Stimulated activated memory B cell treated with anti-CD40 and anti-IgM and Interleukin-4, amounts not matched to agents 10 μg/mL and 1 μg/mL and 100 μg/mL, for 72 hours (primary cell): ENCODE results near the gene ANKS1A.
"Not testable (repeated sequence)": the region's sequence is repeated elsewhere in the genome, so short reads cannot be mapped to it uniquely, and the experiment has no call there.

Experiments
- ATAC-seq: fragments of 150-1000 bp; cut with Tn5 transposase; 2 replicates; pipeline ENCODE4 v1.10.0; 2021
- H3K27ac Mint-ChIP-seq: one replicate; pipeline ENCODE4 v1.8.0; 2022; ENCODE audit warnings: mild to moderate bottlenecking, mixed read lengths
- H3K27me3 Mint-ChIP-seq: one replicate; pipeline ENCODE4 v1.8.0; 2022; ENCODE audit warnings: mixed read lengths
- H3K36me3 Mint-ChIP-seq: one replicate; pipeline ENCODE4 v1.8.0; 2022; ENCODE audit warnings: mixed read lengths
- H3K4me1 Mint-ChIP-seq: one replicate; pipeline ENCODE4 v1.8.0; 2022; ENCODE audit warnings: mixed read lengths
- H3K4me3 Mint-ChIP-seq: one replicate; pipeline ENCODE4 v1.8.0; 2022; ENCODE audit warnings: mild to moderate bottlenecking, moderate library complexity, mixed read lengths
- H3K9me3 Mint-ChIP-seq: one replicate; pipeline ENCODE4 v1.8.0; 2022; ENCODE audit warnings: mixed read lengths

Gene ANKS1A

DNA sequence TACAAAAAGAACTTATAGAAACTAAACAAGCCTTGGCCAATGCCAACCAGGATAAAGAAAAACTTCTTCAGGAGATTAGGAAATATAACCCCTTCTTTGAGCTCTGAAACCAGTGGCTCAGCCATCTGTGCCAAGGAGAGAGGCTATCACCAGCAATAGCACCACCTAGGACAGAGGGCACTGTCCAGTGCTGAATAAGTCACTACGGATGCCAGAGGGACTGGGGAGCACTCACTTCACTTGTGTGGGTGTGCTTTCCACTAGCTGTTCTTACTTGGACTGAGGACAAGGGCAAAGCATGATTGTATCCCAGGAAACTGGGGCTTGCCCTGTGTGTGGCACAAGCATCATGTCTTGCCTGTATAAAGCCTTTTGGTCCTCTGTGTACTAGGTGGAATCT, 16.7 kb upstream of the ANKS1A start:
- Mint-ChIP-seq H3K4me1 (no peaks in the 10 kb centered on the region), H3K27me3 (no peaks in the 10 kb centered on the region), H3K36me3 (peaks cover 47% of the 10 kb centered on the region), H3K4me3 (no peak overlapping the region), H3K9me3 (no peaks in the 10 kb centered on the region), H3K27ac (no peak overlapping the region)
- no peak for ATAC-seq

GRCh38 chr6:34875292-34876213, 13.5 kb upstream of the ANKS1A start:
- no peaks in the 10 kb centered on the region for H3K9me3 Mint-ChIP-seq
- H3K4me1 Mint-ChIP-seq, result no peaks in the 10 kb centered on the region
- peaks cover 41% of the 10 kb centered on the region for H3K36me3 Mint-ChIP-seq
- H3K27ac Mint-ChIP-seq, result no peak overlapping the region
- H3K27me3 Mint-ChIP-seq, result no peaks in the 10 kb centered on the region
- H3K4me3 Mint-ChIP-seq, result no peak overlapping the region
- no peak for ATAC-seq

DNA sequence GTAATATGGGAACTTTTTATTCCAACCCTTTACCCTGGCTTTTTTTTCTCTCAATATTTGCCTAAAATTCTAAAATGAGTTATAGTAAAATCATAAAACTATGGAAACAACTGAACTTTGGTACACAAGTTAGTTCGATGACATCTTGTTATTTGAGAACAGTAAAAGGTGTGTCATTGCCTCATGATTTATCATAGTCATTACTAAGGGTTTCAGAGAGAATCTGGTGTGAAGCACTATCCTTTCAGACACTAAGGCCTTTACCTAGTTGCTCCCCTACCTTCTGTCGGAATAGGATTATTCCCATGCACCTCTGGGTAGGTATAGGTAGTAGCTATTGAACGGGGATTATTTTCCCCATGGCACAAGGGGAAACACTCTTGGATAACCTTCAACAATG, 12.6 kb upstream of the ANKS1A start:
- H3K27ac Mint-ChIP-seq, result no peak overlapping the region
- H3K4me1 Mint-ChIP-seq, result no peaks in the 10 kb centered on the region
- peaks cover 32% of the 10 kb centered on the region for H3K36me3 Mint-ChIP-seq
- ATAC-seq, result no peak
- no peaks in the 10 kb centered on the region for H3K27me3 Mint-ChIP-seq
- no peak overlapping the region for H3K4me3 Mint-ChIP-seq
- H3K9me3 Mint-ChIP-seq, result no peaks in the 10 kb centered on the region

GRCh38 chr6:34877259-34877658, 11.8 kb upstream of the ANKS1A start:
- Mint-ChIP-seq H3K4me3 (no peak overlapping the region), H3K4me1 (no peaks in the 10 kb centered on the region), H3K36me3 (peaks cover 30% of the 10 kb centered on the region), H3K27me3 (no peaks in the 10 kb centered on the region), H3K27ac (no peak overlapping the region), H3K9me3 (no peaks in the 10 kb centered on the region)
- no peak for ATAC-seq

GRCh38 chr6:34877869-34878485, 11.1 kb upstream of the ANKS1A start:
- Mint-ChIP-seq H3K27me3 (no peaks in the 10 kb centered on the region), H3K27ac (no peak overlapping the region), H3K4me3 (no peak overlapping the region), H3K36me3 (peaks cover 32% of the 10 kb centered on the region), H3K9me3 (no peaks in the 10 kb centered on the region), H3K4me1 (no peaks in the 10 kb centered on the region)
- no peak for ATAC-seq

DNA sequence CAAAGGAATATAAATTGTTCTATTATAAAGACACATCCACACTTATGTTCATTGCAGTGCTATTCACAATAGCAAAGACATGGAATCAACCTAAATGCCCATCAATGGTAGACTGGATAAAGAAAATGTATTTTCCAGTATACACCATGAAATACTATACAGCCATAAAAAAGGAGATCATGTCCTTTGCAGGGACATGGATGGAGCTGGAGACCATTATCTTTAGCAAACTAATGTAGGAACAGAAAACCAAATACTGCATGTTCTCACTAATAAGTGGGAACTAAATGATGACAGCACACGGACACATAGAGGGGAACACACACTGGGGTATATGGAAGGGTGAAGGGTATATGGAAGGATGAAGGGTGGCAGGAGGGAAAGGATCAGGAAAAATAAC, 5.0 kb upstream of the ANKS1A start:
- not testable (repeated sequence) for H3K27ac Mint-ChIP-seq, H3K27me3 Mint-ChIP-seq, ATAC-seq, H3K9me3 Mint-ChIP-seq, H3K4me3 Mint-ChIP-seq
- Mint-ChIP-seq H3K36me3 (peaks cover 34% of the 10 kb centered on the region), H3K4me1 (peaks cover 34% of the 10 kb centered on the region)

- H3K4me3 Mint-ChIP-seq, result no peak overlapping the region
- peaks cover 37% of the 10 kb centered on the region for H3K4me1 Mint-ChIP-seq
- no peaks in the 10 kb centered on the region for H3K27me3 Mint-ChIP-seq
- peaks cover 4% of the 10 kb centered on the region for H3K9me3 Mint-ChIP-seq
- no peak for ATAC-seq
- H3K36me3 Mint-ChIP-seq, result peaks cover 27% of the 10 kb centered on the region
- H3K27ac Mint-ChIP-seq, result no peak overlapping the region
Measured at GRCh38 chr6:34884996-34885395, 4.1 kb upstream of the ANKS1A start.

GRCh38 chr6:34885837-34886236, 3.2 kb upstream of the ANKS1A start:
- Mint-ChIP-seq H3K4me1 (peaks cover 45% of the 10 kb centered on the region), H3K36me3 (peaks cover 25% of the 10 kb centered on the region)
- not testable (repeated sequence) for ATAC-seq, H3K4me3 Mint-ChIP-seq, H3K27ac Mint-ChIP-seq, H3K27me3 Mint-ChIP-seq, H3K9me3 Mint-ChIP-seq

GRCh38 chr6:34887753-34888513, 1.1 kb upstream of the ANKS1A start, which contains the start of gene TAF11:
TAF11 (minus strand) TSS chr6:34888042; CDS start chr6:34887957, 85 bp downstream.
- Mint-ChIP-seq H3K9me3 (peaks cover 4% of the 10 kb centered on the region), H3K4me1 (peaks cover 56% of the 10 kb centered on the region), H3K4me3 (peak within 1 kb of the TSS; percentile 99), H3K27me3 (no peaks in the 10 kb centered on the region), H3K27ac (peak within 1 kb of the TSS; percentile 97), H3K36me3 (peaks cover 23% of the 10 kb centered on the region)
- ATAC-seq, result peak; percentile 86

- H3K27me3 Mint-ChIP-seq, result no peaks in the 10 kb centered on the region
- ATAC-seq, result no peak
- H3K27ac Mint-ChIP-seq, result peak overlapping the region; percentile 97
- peaks cover 18% of the 10 kb centered on the region for H3K36me3 Mint-ChIP-seq
- peaks cover 56% of the 10 kb centered on the region for H3K4me1 Mint-ChIP-seq
- peak overlapping the region; percentile 99 for H3K4me3 Mint-ChIP-seq
- H3K9me3 Mint-ChIP-seq, result peaks cover 4% of the 10 kb centered on the region
Measured at GRCh38 chr6:34888514-34888856, 570 bp upstream of the ANKS1A start.

DNA sequence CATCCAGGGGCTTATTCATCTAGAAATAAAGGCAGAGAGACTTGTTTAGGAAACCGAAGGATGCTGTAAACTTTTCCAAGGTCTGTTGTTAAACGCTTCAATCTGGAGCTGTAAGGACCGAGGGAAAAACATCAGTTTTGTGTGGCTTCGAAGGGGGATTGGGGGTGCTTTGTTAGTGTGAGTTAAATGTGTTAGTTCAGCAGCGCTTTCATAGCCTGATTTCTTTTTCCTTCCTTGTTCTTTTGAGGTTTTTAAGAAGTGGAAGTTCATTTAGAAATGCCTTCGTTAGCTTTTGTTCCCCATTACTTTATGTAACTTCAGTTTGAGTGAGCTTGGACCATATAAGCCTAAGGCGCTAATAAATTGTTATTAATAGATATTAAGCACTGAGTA, 1.5 kb downstream of the ANKS1A start:
- Mint-ChIP-seq H3K36me3 (no peaks in the 10 kb centered on the region), H3K27me3 (no peaks in the 10 kb centered on the region), H3K27ac (peak overlapping the region; percentile 97), H3K4me3 (peak overlapping the region; percentile 99), H3K9me3 (no peaks in the 10 kb centered on the region), H3K4me1 (peaks cover 43% of the 10 kb centered on the region)
- ATAC-seq, result no peak

- Mint-ChIP-seq H3K27ac (no peak overlapping the region), H3K4me3 (no peak overlapping the region), H3K27me3 (no peaks in the 10 kb centered on the region), H3K9me3 (no peaks in the 10 kb centered on the region), H3K36me3 (no peaks in the 10 kb centered on the region), H3K4me1 (peaks cover 39% of the 10 kb centered on the region)
- no peak for ATAC-seq
Measured at GRCh38 chr6:34891296-34891695, 2.2 kb downstream of the ANKS1A start.

DNA sequence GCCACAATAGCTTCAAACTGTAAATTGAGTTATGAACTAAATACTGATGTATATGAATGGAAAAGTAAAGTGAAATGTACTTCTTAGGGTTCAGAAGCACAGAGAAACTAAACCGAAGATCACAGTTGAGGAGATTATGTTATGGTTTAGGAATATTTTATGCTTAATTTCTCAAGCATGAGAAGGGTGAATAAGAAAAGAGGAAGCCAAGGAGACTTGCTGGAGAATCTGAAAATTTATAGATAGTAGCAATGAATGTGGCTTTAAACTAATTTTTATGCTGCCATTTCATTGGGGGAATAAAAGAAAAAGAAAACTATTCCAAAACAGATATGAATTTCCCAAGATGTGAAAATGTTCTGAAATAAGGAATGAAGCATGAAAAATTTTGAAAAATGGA, 5.6 kb downstream of the ANKS1A start:
- H3K9me3 Mint-ChIP-seq, result no peaks in the 10 kb centered on the region
- no peak overlapping the region for H3K4me3 Mint-ChIP-seq
- no peak overlapping the region for H3K27ac Mint-ChIP-seq
- no peaks in the 10 kb centered on the region for H3K27me3 Mint-ChIP-seq
- no peak for ATAC-seq
- H3K36me3 Mint-ChIP-seq, result no peaks in the 10 kb centered on the region
- H3K4me1 Mint-ChIP-seq, result peaks cover 22% of the 10 kb centered on the region

DNA sequence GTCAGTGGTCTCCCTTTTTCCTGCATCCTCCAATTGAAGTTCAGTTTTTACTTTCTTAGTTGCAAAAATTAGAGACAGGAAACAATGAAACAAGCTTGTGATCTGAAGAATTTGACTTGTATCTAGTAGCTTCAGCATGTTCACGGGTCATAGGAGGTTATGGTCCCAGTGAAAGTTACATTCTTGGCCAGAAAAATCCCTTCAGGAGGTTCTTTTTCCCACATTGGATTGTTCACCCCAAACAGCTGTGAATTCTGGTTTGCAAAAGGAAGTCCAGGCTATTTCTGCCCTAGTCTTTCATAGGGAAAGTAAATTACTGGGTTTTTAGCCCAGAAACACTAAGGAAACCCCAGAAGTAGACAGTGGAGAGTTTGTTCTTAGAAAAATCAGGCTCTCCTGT, 8.1 kb downstream of the ANKS1A start:
- Mint-ChIP-seq H3K4me1 (peaks cover 6% of the 10 kb centered on the region), H3K9me3 (no peaks in the 10 kb centered on the region), H3K27me3 (no peaks in the 10 kb centered on the region), H3K4me3 (no peak overlapping the region), H3K27ac (no peak overlapping the region), H3K36me3 (no peaks in the 10 kb centered on the region)
- ATAC-seq, result no peak

GRCh38 chr6:34897716-34898115, 8.7 kb downstream of the ANKS1A start:
- H3K36me3 Mint-ChIP-seq, result no peaks in the 10 kb centered on the region
- no peaks in the 10 kb centered on the region for H3K9me3 Mint-ChIP-seq
- no peak overlapping the region for H3K4me3 Mint-ChIP-seq
- no peak overlapping the region for H3K27ac Mint-ChIP-seq
- no peaks in the 10 kb centered on the region for H3K27me3 Mint-ChIP-seq
- no peak for ATAC-seq
- peaks cover 1% of the 10 kb centered on the region for H3K4me1 Mint-ChIP-seq
